Measurements from ENCODE around the gene NOL4. TPM values are rescaled to one million over a fixed set of nuclear protein-coding genes. Genes with fewer than 3 reads are reported as not detected.

NOL4 gene
- total RNA-seq, 1 donor from 2014 or later = 11.5 TPM

GRCh38 chr18:34222307-34223163 is 2.2 kb downstream of the NOL4 start:
- H3K4me2 ChIP-seq = peak overlapping the region; percentile 96
- H3K4me1 ChIP-seq = peaks cover 23% of the 10 kb centered on the region
- H3F3A ChIP-seq (ENCODE audit: low read depth) = peaks cover 15% of the 10 kb centered on the region
- Mint-ChIP-seq H3K4me3 (peak overlapping the region; percentile 98), H3K27me3 (ENCODE audit: insufficient read depth, low read depth) (peaks cover 19% of the 10 kb centered on the region), H3K27ac (peak overlapping the region; percentile 94), H3K36me3 (no peaks in the 10 kb centered on the region), H3K9me3 (no peaks in the 10 kb centered on the region), H3K4me1 (peaks cover 18% of the 10 kb centered on the region)
- peak overlapping the region; percentile 71 for H3K4me3 ChIP-seq
- TF ChIP-seq EZH2 (IDR thresholded peaks at IDR 0.05) (peak; percentile 39), CTCF (IDR thresholded peaks at IDR 0.05) (no peak), EZH2phosphoT487 (IDR thresholded peaks at IDR 0.05) (no peak)
- H3K27ac ChIP-seq = no peak overlapping the region
- peaks cover 11% of the 10 kb centered on the region for H4K20me1 ChIP-seq (ENCODE audit: low read depth)
- peak; percentile 73 for DNase-seq (ENCODE audit: low spot score)
- H3K27me3 ChIP-seq = peaks cover 75% of the 10 kb centered on the region
- peak overlapping the region; percentile 92 for H2AFZ ChIP-seq (replicated peaks)
- H3K9me3 ChIP-seq (ENCODE audit: low read depth) = no peaks in the 10 kb centered on the region
- no peak overlapping the region for H3K9ac ChIP-seq
- no peaks in the 10 kb centered on the region for H3K36me3 ChIP-seq
- no peaks in the 10 kb centered on the region for H3K79me2 ChIP-seq (ENCODE audit: low read depth)

- H3K9ac ChIP-seq = no peak overlapping the region
- DNase-seq (ENCODE audit: low spot score) = peak; percentile 60
- Mint-ChIP-seq H3K4me1 (peaks cover 18% of the 10 kb centered on the region), H3K27me3 (ENCODE audit: insufficient read depth, low read depth) (peaks cover 19% of the 10 kb centered on the region), H3K9me3 (no peaks in the 10 kb centered on the region), H3K4me3 (peak overlapping the region; percentile 98), H3K36me3 (no peaks in the 10 kb centered on the region), H3K27ac (peak overlapping the region; percentile 94)
- peak overlapping the region; percentile 71 for H3K4me3 ChIP-seq
- peaks cover 11% of the 10 kb centered on the region for H4K20me1 ChIP-seq (ENCODE audit: low read depth)
- H3K4me2 ChIP-seq = peak overlapping the region; percentile 96
- peaks cover 15% of the 10 kb centered on the region for H3F3A ChIP-seq (ENCODE audit: low read depth)
- H3K9me3 ChIP-seq (ENCODE audit: low read depth) = no peaks in the 10 kb centered on the region
- H3K27ac ChIP-seq = no peak overlapping the region
- H3K79me2 ChIP-seq (ENCODE audit: low read depth) = no peaks in the 10 kb centered on the region
- H3K4me1 ChIP-seq = peaks cover 23% of the 10 kb centered on the region
- TF ChIP-seq CTCF (IDR thresholded peaks at IDR 0.05) = no peak
- no peak for TF ChIP-seq EZH2phosphoT487 (IDR thresholded peaks at IDR 0.05)
- no peak for TF ChIP-seq EZH2 (IDR thresholded peaks at IDR 0.05)
- H3K27me3 ChIP-seq = peaks cover 75% of the 10 kb centered on the region
- H2AFZ ChIP-seq (replicated peaks) = peak overlapping the region; percentile 92
- H3K36me3 ChIP-seq = no peaks in the 10 kb centered on the region
Measured at GRCh38 chr18:34221971-34222306, 2.8 kb downstream of the NOL4 start.

GRCh38 chr18:34220081-34220815 is 4.5 kb downstream of the NOL4 start:
- Mint-ChIP-seq H3K36me3 (no peaks in the 10 kb centered on the region), H3K27me3 (ENCODE audit: insufficient read depth, low read depth) (peaks cover 19% of the 10 kb centered on the region), H3K27ac (no peak overlapping the region), H3K4me1 (peaks cover 17% of the 10 kb centered on the region), H3K9me3 (no peaks in the 10 kb centered on the region), H3K4me3 (no peak overlapping the region)
- H3F3A ChIP-seq (ENCODE audit: low read depth) = peaks cover 12% of the 10 kb centered on the region
- no peak overlapping the region for H3K4me3 ChIP-seq
- no peak overlapping the region for H3K4me2 ChIP-seq
- H4K20me1 ChIP-seq (ENCODE audit: low read depth) = peaks cover 11% of the 10 kb centered on the region
- no peaks in the 10 kb centered on the region for H3K36me3 ChIP-seq
- no peak overlapping the region for H3K27ac ChIP-seq
- H3K27me3 ChIP-seq = peaks cover 67% of the 10 kb centered on the region
- no peak for TF ChIP-seq EZH2phosphoT487 (IDR thresholded peaks at IDR 0.05)
- TF ChIP-seq EZH2 (IDR thresholded peaks at IDR 0.05) = no peak
- no peak for TF ChIP-seq CTCF (IDR thresholded peaks at IDR 0.05)
- H2AFZ ChIP-seq (replicated peaks) = no peak overlapping the region
- no peak overlapping the region for H3K9ac ChIP-seq
- no peaks in the 10 kb centered on the region for H3K9me3 ChIP-seq (ENCODE audit: low read depth)
- no peaks in the 10 kb centered on the region for H3K79me2 ChIP-seq (ENCODE audit: low read depth)
- peaks cover 17% of the 10 kb centered on the region for H3K4me1 ChIP-seq
- DNase-seq (ENCODE audit: low spot score) = peak; percentile 17

All from neural progenitor cell (in vitro differentiated cells).